Uterus (tissue), 4 donors: ENCODE data around the gene INPP5A. TPM values are rescaled to one million over a fixed set of nuclear protein-coding genes. Genes with fewer than 3 reads are reported as not detected.
"Not testable (repeated sequence)": the region's sequence is repeated elsewhere in the genome, so short reads cannot be mapped to it uniquely, and the experiment has no call there.

Experiments used
- DNase-seq, 2 donors: peaks; one replicate each; pipeline ENCODE4 v3.0.0-alpha.2; 2019 to 2020
- H3K27ac ChIP-seq, 2 donors: fragments of 200-600 bp; sonication (generic); 1 replicate in 1 of 2; 2 replicates in 1 of 2; pipeline ENCODE4 v1.5.1; 2016 to 2018
- H3K27me3 ChIP-seq, 2 donors: fragments of 200-600 bp; sonication (generic); one replicate each; pipeline ENCODE4 v1.5.1; 2018 to 2019; ENCODE audit warnings: control low read depth in 1 of 2
- H3K36me3 ChIP-seq, 2 donors: fragments of 200-600 bp; sonication (generic); one replicate each; pipeline ENCODE4 v1.5.1; 2019; ENCODE audit warnings: control low read depth in 1 of 2
- H3K4me1 ChIP-seq, 2 donors: fragments of 200-600 bp; sonication (generic); one replicate each; pipeline ENCODE4 v1.5.1; 2018 to 2019; ENCODE audit warnings: control low read depth in 1 of 2
- H3K4me3 ChIP-seq, 2 donors: fragments of 200-600 bp; sonication (generic); 1 replicate in 1 of 2; 2 replicates in 1 of 2; pipeline ENCODE4 v1.5.1; 2018 to 2019; ENCODE audit warnings: mild to moderate bottlenecking in 1 of 2
- H3K9me3 ChIP-seq, 2 donors: fragments of 200-600 bp; sonication (generic); one replicate each; pipeline ENCODE4 v1.5.1; 2019; ENCODE audit warnings: control low read depth in 1 of 2
- POLR2A ChIP-seq, 2 donors: fragments of 450-650 bp; IDR thresholded peaks; one replicate each; pipeline ENCODE4 v1.6.1; 2016; ENCODE audit warnings: antibody characterized with exemption in 2 of 2, mild to moderate bottlenecking in 1 of 2, moderate library complexity in 1 of 2
- intact Hi-C: fragments of 100-400 bp; cut with DNase I; formaldehyde crosslinking; loops from one replicate; pipeline ENCODE4 v1.15.1; 2023; ENCODE audit warnings: low total_unique reads
- total RNA-seq, 4 donors: library from RNA; depleted of rRNA in 3 of 4; stranded (reverse); fragments of >200 nt in 3 of 4; gene quantifications; one replicate each; pipeline versions ENCODE4 v1.1.0 to v1.2.4, GENCODE V29; 2014 to 2023
- TF ChIP-seq, protein P1 (sequence below), 4 experiments: fragments of 200-600 bp in 2 of 4; fragments of 450-650 bp in 2 of 4; sonication (generic) in 2 of 4; IDR thresholded peaks; one replicate each; pipeline ENCODE4 v1.5.1; 2016 to 2019; ENCODE audit warnings: antibody characterized with exemption in 4 of 4, mild to moderate bottlenecking in 2 of 4, moderate library complexity in 1 of 4
- donor health status: DM: yes; HTN: yes; CAD: no.

INPP5A gene
- total RNA-seq, 4 donors from 2014 or later = 22.5 to 160 (median 93.2) TPM

DNA sequence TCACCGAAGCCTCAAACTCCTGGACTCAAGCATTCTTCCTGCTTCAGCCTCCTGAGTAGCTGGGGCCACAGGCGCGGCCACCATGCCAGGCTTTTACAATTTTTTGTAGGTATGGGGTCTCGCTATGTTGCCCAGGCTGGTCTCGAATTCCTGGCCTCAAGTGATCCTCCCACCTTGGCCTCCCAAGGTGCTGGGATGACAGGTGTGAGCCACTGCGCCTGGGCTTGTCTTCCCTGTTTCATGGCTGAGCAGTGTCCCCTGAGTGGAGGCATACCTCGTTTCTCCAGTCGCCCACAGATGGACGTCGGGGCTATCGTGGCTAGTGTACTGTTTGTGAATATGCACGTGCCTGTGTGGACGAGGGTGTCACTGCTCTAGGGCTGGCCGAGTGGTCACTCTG is 11.3 kb downstream of the INPP5A start:
- H3K9me3 ChIP-seq = no peaks in the 10 kb centered on the region
- no peaks in the 10 kb centered on the region for H3K36me3 ChIP-seq
- no peak for TF ChIP-seq POLR2A (IDR thresholded peaks at IDR 0.05)
- TF ChIP-seq, protein P1, sequence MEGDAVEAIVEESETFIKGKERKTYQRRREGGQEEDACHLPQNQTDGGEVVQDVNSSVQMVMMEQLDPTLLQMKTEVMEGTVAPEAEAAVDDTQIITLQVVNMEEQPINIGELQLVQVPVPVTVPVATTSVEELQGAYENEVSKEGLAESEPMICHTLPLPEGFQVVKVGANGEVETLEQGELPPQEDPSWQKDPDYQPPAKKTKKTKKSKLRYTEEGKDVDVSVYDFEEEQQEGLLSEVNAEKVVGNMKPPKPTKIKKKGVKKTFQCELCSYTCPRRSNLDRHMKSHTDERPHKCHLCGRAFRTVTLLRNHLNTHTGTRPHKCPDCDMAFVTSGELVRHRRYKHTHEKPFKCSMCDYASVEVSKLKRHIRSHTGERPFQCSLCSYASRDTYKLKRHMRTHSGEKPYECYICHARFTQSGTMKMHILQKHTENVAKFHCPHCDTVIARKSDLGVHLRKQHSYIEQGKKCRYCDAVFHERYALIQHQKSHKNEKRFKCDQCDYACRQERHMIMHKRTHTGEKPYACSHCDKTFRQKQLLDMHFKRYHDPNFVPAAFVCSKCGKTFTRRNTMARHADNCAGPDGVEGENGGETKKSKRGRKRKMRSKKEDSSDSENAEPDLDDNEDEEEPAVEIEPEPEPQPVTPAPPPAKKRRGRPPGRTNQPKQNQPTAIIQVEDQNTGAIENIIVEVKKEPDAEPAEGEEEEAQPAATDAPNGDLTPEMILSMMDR (IDR thresholded peaks at IDR 0.05) = no peak
- H3K4me3 ChIP-seq = no peak overlapping the region
- no peak overlapping the region for H3K27ac ChIP-seq
- intact Hi-C loops = no loop called here
- DNase-seq = peak in 1 of 2 donors; percentile 7
- peaks cover 0 to 37% of the 10 kb centered on the region in 2 donors for H3K4me1 ChIP-seq
- no peaks in the 10 kb centered on the region for H3K27me3 ChIP-seq

DNA sequence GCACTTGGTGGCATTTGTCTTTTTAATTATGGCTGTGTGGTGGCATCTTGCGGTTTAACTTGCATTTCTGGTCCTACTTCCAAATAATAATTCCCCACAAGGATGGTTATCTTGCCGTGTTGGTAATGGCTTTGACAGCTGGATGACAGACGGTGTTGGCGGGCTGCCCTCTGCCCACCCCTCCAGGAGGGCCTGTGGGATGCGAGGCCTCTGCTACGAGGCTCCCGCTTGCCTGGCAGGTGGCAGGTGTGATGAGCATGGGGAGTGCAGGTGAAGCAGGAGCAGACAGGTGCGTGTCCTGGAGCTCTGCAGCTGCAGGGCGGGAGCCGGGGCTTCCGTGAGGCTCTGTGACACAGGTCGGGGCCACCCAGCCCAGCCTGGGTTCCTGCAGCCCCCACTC is 11.8 kb downstream of the INPP5A start:
- DNase-seq = peak in 1 of 2 donors; percentile 15
- no peaks in the 10 kb centered on the region for H3K27me3 ChIP-seq
- TF ChIP-seq, protein P1 (IDR thresholded peaks at IDR 0.05) = no peak
- no peak for TF ChIP-seq POLR2A (IDR thresholded peaks at IDR 0.05)
- H3K4me3 ChIP-seq = no peak overlapping the region
- no peak overlapping the region for H3K27ac ChIP-seq
- no peaks in the 10 kb centered on the region for H3K36me3 ChIP-seq
- intact Hi-C loops = no loop called here
- no peaks in the 10 kb centered on the region for H3K9me3 ChIP-seq
- H3K4me1 ChIP-seq = peaks cover 0 to 37% of the 10 kb centered on the region in 2 donors

DNA sequence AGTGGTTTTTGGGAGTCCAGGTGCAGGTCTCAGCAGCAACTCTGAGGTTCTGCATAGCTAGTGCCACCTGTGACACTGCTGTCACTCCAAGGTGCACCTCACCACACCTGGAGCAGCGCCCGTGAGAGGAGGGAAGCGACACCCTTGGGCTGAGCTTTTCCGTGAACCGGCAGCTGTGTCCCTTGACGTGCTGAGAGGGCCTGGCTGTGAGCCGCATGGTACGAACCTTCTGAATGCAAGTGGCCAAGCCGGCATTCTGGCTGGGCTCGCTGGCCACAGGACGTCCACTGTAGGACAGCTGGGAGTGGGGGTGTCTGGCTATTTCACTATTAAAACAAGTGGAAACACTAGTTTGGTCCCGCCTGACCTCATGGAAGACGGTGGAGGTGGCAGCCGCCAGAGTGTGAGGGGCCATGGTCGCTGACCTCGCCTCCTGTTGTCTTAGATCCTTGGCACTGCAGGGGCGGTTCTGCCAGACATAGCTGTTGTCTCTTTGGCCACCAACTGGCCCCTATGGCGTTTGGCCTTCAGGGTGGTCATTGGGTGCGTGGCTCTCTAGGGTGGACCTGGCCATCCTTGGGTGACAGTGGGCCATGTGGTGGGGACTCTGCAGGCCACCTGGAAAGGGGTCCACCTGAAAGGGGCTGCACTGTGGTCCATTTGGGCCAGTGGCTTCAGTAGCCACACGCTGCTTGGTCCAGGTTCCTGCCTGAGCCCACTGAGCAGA is 12.9 kb downstream of the INPP5A start:
- peaks cover 0 to 30% of the 10 kb centered on the region in 2 donors for H3K4me1 ChIP-seq
- no peak overlapping the region for H3K4me3 ChIP-seq
- H3K9me3 ChIP-seq = no peaks in the 10 kb centered on the region
- no peak overlapping the region for H3K27ac ChIP-seq
- peak in 1 of 2 donors; percentile 11 for DNase-seq
- no peaks in the 10 kb centered on the region for H3K27me3 ChIP-seq
- intact Hi-C loops = no loop called here
- TF ChIP-seq POLR2A (IDR thresholded peaks at IDR 0.05) = no peak
- TF ChIP-seq, protein P1 (IDR thresholded peaks at IDR 0.05) = no peak
- no peaks in the 10 kb centered on the region for H3K36me3 ChIP-seq

DNA sequence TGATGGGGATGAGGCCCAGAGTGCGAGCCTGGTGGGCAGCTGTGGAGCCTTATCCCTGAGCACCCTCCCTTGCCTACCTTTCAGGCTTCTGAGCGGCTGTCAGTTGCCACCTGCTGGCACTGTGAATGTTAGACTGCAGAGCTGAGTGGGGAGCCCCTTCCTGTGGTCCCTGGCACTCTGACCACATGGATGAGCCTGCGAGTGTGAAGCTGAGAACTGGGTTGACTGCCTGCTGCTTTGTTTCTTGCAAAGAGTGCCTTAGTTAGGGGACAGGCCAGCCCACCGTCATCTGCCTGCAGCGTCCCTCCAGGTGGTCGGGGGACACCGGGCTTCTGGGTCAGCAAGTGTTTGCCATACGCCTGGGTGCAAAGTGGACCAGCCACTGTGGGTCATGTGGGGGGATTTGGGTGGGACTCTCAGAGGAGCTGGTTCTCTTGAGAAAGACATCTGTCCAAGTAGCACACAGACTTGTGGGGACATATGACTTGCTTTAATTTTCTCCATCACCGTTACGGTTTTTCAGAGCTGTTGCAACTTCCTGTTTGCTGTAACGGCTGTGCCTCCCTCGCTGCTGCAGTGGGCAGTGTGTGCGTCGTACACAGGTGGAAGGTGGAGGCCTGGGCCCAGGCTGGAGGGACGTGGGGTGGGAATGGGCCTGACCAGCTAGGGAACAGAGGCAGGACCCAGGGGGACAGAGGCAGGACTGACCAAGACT is 13.7 kb downstream of the INPP5A start:
- Histone ChIP-seq H3K4me1 (peaks cover 0 to 27% of the 10 kb centered on the region in 2 donors), H3K27me3 (no peaks in the 10 kb centered on the region), H3K4me3 (no peak overlapping the region), H3K27ac (no peak overlapping the region), H3K9me3 (no peaks in the 10 kb centered on the region), H3K36me3 (no peaks in the 10 kb centered on the region)
- TF ChIP-seq, protein P1 (IDR thresholded peaks at IDR 0.05) = no peak
- no peak for TF ChIP-seq POLR2A (IDR thresholded peaks at IDR 0.05)
- intact Hi-C loops = no loop called here
- DNase-seq = peak in 1 of 2 donors; percentile 11

DNA sequence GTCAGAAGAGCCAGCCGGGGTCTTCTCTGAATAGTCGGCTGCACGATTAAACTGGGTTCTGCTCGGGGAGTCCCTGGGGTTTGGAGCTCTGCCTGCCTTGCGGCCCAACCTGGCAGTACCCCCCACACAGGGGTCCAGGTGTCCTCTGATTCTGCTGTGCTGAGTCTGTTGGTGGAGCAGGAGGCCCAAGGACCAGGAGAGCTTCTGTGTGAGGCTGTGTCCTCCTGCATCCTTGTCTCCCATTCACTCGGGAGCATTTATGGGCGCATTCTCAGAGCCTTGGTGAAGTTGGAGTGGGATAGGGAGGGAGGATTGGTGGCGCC is 14.2 kb downstream of the INPP5A start:
- intact Hi-C loops = no loop called here
- no peaks in the 10 kb centered on the region for H3K9me3 ChIP-seq
- H3K4me3 ChIP-seq = no peak overlapping the region
- no peaks in the 10 kb centered on the region for H3K36me3 ChIP-seq
- DNase-seq = no peak
- H3K27ac ChIP-seq = no peak overlapping the region
- no peak for TF ChIP-seq POLR2A (IDR thresholded peaks at IDR 0.05)
- TF ChIP-seq, protein P1 (IDR thresholded peaks at IDR 0.05) = no peak
- H3K4me1 ChIP-seq = peaks cover 0 to 23% of the 10 kb centered on the region in 2 donors
- H3K27me3 ChIP-seq = no peaks in the 10 kb centered on the region

DNA sequence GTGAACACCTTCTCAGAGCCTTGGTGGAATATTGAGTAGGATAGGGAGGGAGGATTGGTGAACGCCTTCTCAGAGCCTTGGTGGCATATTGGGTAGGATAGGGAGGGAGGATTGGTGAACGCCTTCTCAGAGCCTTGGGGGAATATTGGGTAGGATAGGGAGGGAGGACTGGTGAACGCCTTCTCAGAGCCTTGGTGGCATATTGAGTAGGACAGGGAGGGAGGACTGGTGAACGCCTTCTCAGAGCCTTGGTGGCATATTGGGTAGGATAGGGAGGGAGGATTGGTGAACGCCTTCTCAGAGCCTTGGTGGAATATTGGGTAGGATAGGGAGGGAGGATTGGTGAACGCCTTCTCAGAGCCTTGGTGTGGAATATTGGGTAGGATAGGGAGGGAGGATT is 15.0 kb downstream of the INPP5A start:
- H3K27ac ChIP-seq, H3K4me3 ChIP-seq, DNase-seq, H3K27me3 ChIP-seq, H3K9me3 ChIP-seq, H3K36me3 ChIP-seq, intact Hi-C loops: not testable (repeated sequence)
- peaks cover 0 to 19% of the 10 kb centered on the region in 2 donors for H3K4me1 ChIP-seq

DNA sequence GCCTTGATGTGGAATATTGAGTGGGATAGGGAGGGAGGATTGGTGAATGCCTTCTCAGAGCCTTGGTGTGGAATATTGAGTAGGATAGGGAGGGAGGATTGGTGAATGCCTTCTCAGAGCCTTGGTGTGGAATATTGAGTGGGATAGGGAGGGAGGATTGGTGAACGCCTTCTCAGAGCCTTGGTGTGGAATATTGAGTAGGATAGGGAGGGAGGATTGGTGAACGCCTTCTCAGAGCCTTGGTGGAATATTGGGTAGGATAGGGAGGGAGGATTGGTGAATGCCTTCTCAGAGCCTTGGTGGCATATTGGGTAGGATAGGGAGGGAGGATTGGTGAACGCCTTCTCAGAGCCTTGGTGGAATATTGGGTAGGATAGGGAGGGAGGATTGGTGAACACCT is 16.0 kb downstream of the INPP5A start:
- DNase-seq, intact Hi-C loops, H3K27me3 ChIP-seq, H3K27ac ChIP-seq, H3K36me3 ChIP-seq, H3K9me3 ChIP-seq, H3K4me3 ChIP-seq: not testable (repeated sequence)
- H3K4me1 ChIP-seq = peaks cover 0 to 19% of the 10 kb centered on the region in 2 donors
